OCI-LY1 (cell line): Measurements from ENCODE around the gene KLK12.

Experiments
- H2AFZ ChIP-seq: fragments of 200-600 bp; sonication (generic), shearing (Covaris generic); 2 replicates; pipeline ENCODE4 v1.6.0; 2014; ENCODE audit warnings: antibody characterized with exemption, mild to moderate bottlenecking, low read length
- H3F3A ChIP-seq: fragments of 200-600 bp; sonication (generic), shearing (Covaris generic); 2 replicates; pipeline ENCODE4 v1.6.0; 2014; ENCODE audit warnings: mild to moderate bottlenecking, antibody characterized with exemption, low read length, moderate library complexity; ENCODE audit not compliant: insufficient read depth
- H3K27ac ChIP-seq: fragments of 200-600 bp; sonication (generic); 2 replicates; pipeline ENCODE4 v1.5.1; 2014; ENCODE audit warnings: low read length, mixed run types, mild to moderate bottlenecking, low read depth; ENCODE audit not compliant: poor library complexity, severe bottlenecking
- H3K27me3 ChIP-seq: fragments of 200-600 bp; sonication (generic); 2 replicates; pipeline ENCODE4 v1.6.0; 2014; ENCODE audit warnings: antibody characterized with exemption, mild to moderate bottlenecking, low read length, moderate library complexity; ENCODE audit not compliant: insufficient read depth
- H3K36me3 ChIP-seq: fragments of 200-600 bp; sonication (generic); 2 replicates; pipeline ENCODE4 v1.6.1; 2014; ENCODE audit warnings: mild to moderate bottlenecking, antibody characterized with exemption, low read length, moderate library complexity, mixed read lengths; ENCODE audit not compliant: insufficient read depth
- H3K4me1 ChIP-seq: fragments of 200-600 bp; sonication (generic); 2 replicates; pipeline ENCODE4 v1.5.1; 2014; ENCODE audit warnings: mild to moderate bottlenecking, low read length, moderate library complexity; ENCODE audit not compliant: insufficient read depth, severe bottlenecking
- H3K4me2 ChIP-seq: fragments of 200-600 bp; sonication (generic), shearing (Covaris generic); 2 replicates; pipeline ENCODE4 v1.6.1; 2014; ENCODE audit warnings: low read length
- H3K4me3 ChIP-seq: fragments of 200-600 bp; sonication (generic); 2 replicates; pipeline ENCODE4 v1.5.1; 2014; ENCODE audit warnings: low read length, low read depth, mild to moderate bottlenecking, mixed read lengths; ENCODE audit not compliant: poor library complexity, severe bottlenecking
- H3K79me2 ChIP-seq: fragments of 200-600 bp; shearing (Covaris generic); 2 replicates; pipeline ENCODE4 v1.6.1; 2016; ENCODE audit warnings: mixed run types, low read length, mixed read lengths; ENCODE audit not compliant: insufficient read depth
- H3K9ac ChIP-seq: fragments of 200-600 bp; sonication (generic), shearing (Covaris generic); 2 replicates; pipeline ENCODE4 v1.6.1; 2014; ENCODE audit warnings: mild to moderate bottlenecking, low read length, mixed read lengths
- H3K9me2 ChIP-seq: fragments of 200-600 bp; sonication (generic), shearing (Covaris generic); 2 replicates; pipeline ENCODE4 v1.6.1; 2014; ENCODE audit warnings: low read depth, mild to moderate bottlenecking, low read length, mixed read lengths
- H3K9me3 ChIP-seq: fragments of 200-600 bp; shearing (Covaris generic); 2 replicates; pipeline ENCODE4 v1.6.1; 2014; ENCODE audit warnings: low read length, mixed read lengths
- H4K20me1 ChIP-seq: fragments of 200-600 bp; sonication (generic), shearing (Covaris generic); 2 replicates; pipeline ENCODE4 v1.6.0; 2016; ENCODE audit warnings: mild to moderate bottlenecking, low read length; ENCODE audit not compliant: insufficient read depth
- CTCF ChIP-seq: fragments of 200-600 bp; sonication (generic), shearing (Covaris generic); IDR thresholded peaks from 2 replicates; pipeline ENCODE4 v1.5.1; 2017; ENCODE audit warnings: mild to moderate bottlenecking, antibody characterized with exemption, low read length, moderate library complexity, mixed read lengths
- EZH2 ChIP-seq: fragments of 200-600 bp; sonication (generic), shearing (Covaris generic); IDR thresholded peaks from 2 replicates; pipeline ENCODE4 v1.8.0; 2017; ENCODE audit warnings: borderline replicate concordance, mixed run types, mild to moderate bottlenecking, antibody characterized with exemption, low read length, moderate library complexity, mixed read lengths

The KLK12 gene

GRCh38 chr19:51023946-51024345, 10.9 kb downstream of the KLK12 start:
- no peaks in the 10 kb centered on the region for H3K4me1 ChIP-seq
- no peaks in the 10 kb centered on the region for H3K36me3 ChIP-seq
- H3K9ac ChIP-seq = no peak overlapping the region
- no peaks in the 10 kb centered on the region for H3K9me3 ChIP-seq
- H3K27ac ChIP-seq = no peak overlapping the region
- no peak overlapping the region for H2AFZ ChIP-seq
- no peak overlapping the region for H3K4me2 ChIP-seq
- H3K79me2 ChIP-seq = no peaks in the 10 kb centered on the region
- no peaks in the 10 kb centered on the region for H3F3A ChIP-seq
- no peaks in the 10 kb centered on the region for H4K20me1 ChIP-seq
- no peak overlapping the region for H3K4me3 ChIP-seq
- TF ChIP-seq EZH2 = no peak
- no peak for TF ChIP-seq CTCF
- H3K27me3 ChIP-seq = no peaks in the 10 kb centered on the region
- no peaks in the 10 kb centered on the region for H3K9me2 ChIP-seq

GRCh38 chr19:51022526-51022925, 12.3 kb downstream of the KLK12 start:
- Histone ChIP-seq H3K27me3 (no peaks in the 10 kb centered on the region), H3K9me2 (no peaks in the 10 kb centered on the region), H2AFZ (no peak overlapping the region), H3F3A (no peaks in the 10 kb centered on the region), H3K4me3 (no peak overlapping the region), H3K4me1 (no peaks in the 10 kb centered on the region), H3K79me2 (no peaks in the 10 kb centered on the region), H4K20me1 (no peaks in the 10 kb centered on the region), H3K9me3 (no peaks in the 10 kb centered on the region), H3K36me3 (no peaks in the 10 kb centered on the region), H3K27ac (no peak overlapping the region), H3K4me2 (no peak overlapping the region), H3K9ac (no peak overlapping the region)
- TF ChIP-seq CTCF (no peak), EZH2 (no peak)

DNA sequence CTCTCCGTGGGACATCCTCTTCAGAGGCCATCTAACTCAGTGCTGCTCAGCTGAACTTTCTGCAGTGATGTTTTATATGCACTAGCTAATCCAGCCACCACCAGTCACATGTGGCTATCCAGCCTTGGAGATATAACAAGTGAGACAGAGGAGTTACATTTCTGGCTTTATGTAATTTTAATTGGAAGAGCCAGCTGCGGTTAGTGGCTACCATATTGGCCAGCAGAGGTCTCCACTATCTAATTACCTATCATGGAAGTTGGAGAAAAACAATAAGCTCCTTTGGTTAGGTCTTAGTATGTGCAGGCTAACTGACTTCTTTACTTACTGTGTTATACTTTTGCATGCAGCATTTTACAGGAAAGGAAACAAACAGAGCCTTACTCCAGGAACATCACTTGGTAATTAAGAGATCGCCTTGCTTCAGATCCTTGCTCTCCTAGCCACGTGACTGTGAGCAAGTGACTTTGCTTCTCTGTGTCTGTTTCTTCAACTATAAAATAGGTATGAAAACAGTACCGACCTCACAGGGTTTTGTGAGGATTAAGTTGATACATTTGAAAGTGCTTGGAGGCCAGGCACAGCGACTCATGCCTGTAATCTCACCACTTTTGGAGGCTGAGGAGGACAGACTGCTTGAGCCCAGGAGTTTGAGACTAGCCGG, 13.7 kb downstream of the KLK12 start:
- H3K4me2 ChIP-seq = no peak overlapping the region
- no peaks in the 10 kb centered on the region for H3K27me3 ChIP-seq
- no peak overlapping the region for H2AFZ ChIP-seq
- H3K9ac ChIP-seq = no peak overlapping the region
- H3K36me3 ChIP-seq = no peaks in the 10 kb centered on the region
- no peaks in the 10 kb centered on the region for H3K79me2 ChIP-seq
- H4K20me1 ChIP-seq = no peaks in the 10 kb centered on the region
- no peaks in the 10 kb centered on the region for H3F3A ChIP-seq
- no peak overlapping the region for H3K27ac ChIP-seq
- H3K4me1 ChIP-seq = no peaks in the 10 kb centered on the region
- H3K9me3 ChIP-seq = no peaks in the 10 kb centered on the region
- no peaks in the 10 kb centered on the region for H3K9me2 ChIP-seq
- TF ChIP-seq EZH2 (no peak), CTCF (peak; percentile 61)
- no peak overlapping the region for H3K4me3 ChIP-seq
